Measurements from ENCODE around the gene PRR20G. TPM values are rescaled to one million over a fixed set of nuclear protein-coding genes. Genes with fewer than 3 reads are reported as not detected.

The PRR20G gene
- total and polyA plus RNA-seq, 2 of the 4 experiments (the other 2 are of a cell fraction), result not detected

DNA sequence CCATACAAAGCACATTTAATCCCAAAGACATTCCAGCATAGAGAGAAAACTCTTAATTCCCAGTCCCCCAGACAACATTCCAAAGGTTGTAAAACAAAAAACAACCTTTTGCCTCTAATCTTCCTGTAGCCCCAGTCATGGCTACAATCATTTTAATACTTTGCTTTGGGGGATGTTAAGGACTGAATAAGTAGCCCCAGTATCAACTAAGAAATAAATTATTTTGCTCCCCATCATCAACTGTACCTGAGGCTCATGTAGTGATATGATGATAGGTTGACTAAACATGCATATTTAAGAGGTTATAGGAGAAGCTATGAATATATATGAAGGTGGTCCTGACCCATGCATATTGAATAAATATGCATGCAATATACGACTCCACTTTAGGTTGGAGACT lies 40.6 kb downstream of the PRR20G start:
- H3K4me2 ChIP-seq (ENCODE audit: low read depth, low read length), result no peak overlapping the region
- no peak overlapping the region for H2BK20ac ChIP-seq (ENCODE audit: low read depth, low read length)
- no peak for ATAC-seq (ENCODE audit: low read depth)
- no peak overlapping the region for H3K27ac ChIP-seq (ENCODE audit: insufficient read depth, low read length)
- H3K27me3 ChIP-seq (ENCODE audit: control insufficient read depth, insufficient read depth, low read length), result no peaks in the 10 kb centered on the region
- no peak for DNase-seq
- no peak overlapping the region for H2BK120ac ChIP-seq (ENCODE audit: low read depth, low read length)
- no peak overlapping the region for H3K56ac ChIP-seq (ENCODE audit: extremely low read depth, insufficient read depth, low read length)
- no peaks in the 10 kb centered on the region for H4K20me1 ChIP-seq (ENCODE audit: insufficient read depth, low read length)
- no peak overlapping the region for H3K23ac ChIP-seq (ENCODE audit: low read depth, low read length)
- H3K79me1 ChIP-seq (ENCODE audit: low read depth in 1 of 2, low read length in 2 of 2), result no peaks in the 10 kb centered on the region
- H3K18ac ChIP-seq (ENCODE audit: low read depth, low read length), result no peak overlapping the region
- H3K14ac ChIP-seq (replicated peaks; ENCODE audit: low read depth, low read length), result no peak overlapping the region
- intact Hi-C loops (cut with micrococcal nuclease) (no loop called here), in situ Hi-C loops (cut with MboI; ENCODE audit: low sequenced_read_pairs) (no loop called here), dilution Hi-C loops (cut with HindIII; ENCODE audit: low sequenced_read_pairs, unreplicated experiment) (no loop called here)
- POLR2A ChIA-PET (ENCODE audit: unreplicated experiment), result no interaction called here
- no peak overlapping the region for H4K5ac ChIP-seq (ENCODE audit: low read depth, low read length)
- peaks cover 1% of the 10 kb centered on the region; the same call in 1 of the 2 replicates for H3K9me3 ChIP-seq (ENCODE audit: control insufficient read depth, insufficient read depth, low read length)
- CTCF ChIA-PET, result no interaction called here
- no peak overlapping the region for H2AFZ ChIP-seq (replicated peaks; ENCODE audit: low read length, poor library complexity)
- no peaks in the 10 kb centered on the region for H3K36me3 ChIP-seq (ENCODE audit: control insufficient read depth, insufficient read depth, low read length)
- no peak overlapping the region for H3K4ac ChIP-seq (ENCODE audit: low read depth, low read length)
- WGBS, 2 experiments (ENCODE audit: extremely low coverage in 2 of 2, insufficient read length in 1 of 2), result no CpG with 5 or more reads among the region's 1 CpG
- H3K4me3 ChIP-seq (ENCODE audit: insufficient read depth, low read depth, low read length), result no peak overlapping the region
- no peaks in the 10 kb centered on the region for H3K9me1 ChIP-seq (ENCODE audit: insufficient read depth, low read length)
- no peaks in the 10 kb centered on the region for H3K4me1 ChIP-seq (ENCODE audit: control insufficient read depth, insufficient read depth, low read length)
- no peak overlapping the region for H2AK5ac ChIP-seq (ENCODE audit: low read depth, low read length)
- H2BK15ac ChIP-seq (ENCODE audit: low read depth, low read length), result no peak overlapping the region
- no TSS peak for BruUV-seq (replicated peaks)
- no peak overlapping the region for H2AK9ac ChIP-seq (replicated peaks; ENCODE audit: low read depth, low read length, poor library complexity)
- no peak overlapping the region for H4K91ac ChIP-seq (ENCODE audit: insufficient read depth, low read depth, low read length)
- no peak overlapping the region for H3K9ac ChIP-seq (ENCODE audit: low read depth, low read length)
- H4K8ac ChIP-seq (ENCODE audit: low read depth in 2 of 2, low read length in 2 of 2), result no peak overlapping the region
- no peak overlapping the region for H2BK5ac ChIP-seq (ENCODE audit: low read depth, low read length, poor library complexity, severe bottlenecking)
- TF ChIP-seq, protein P1, sequence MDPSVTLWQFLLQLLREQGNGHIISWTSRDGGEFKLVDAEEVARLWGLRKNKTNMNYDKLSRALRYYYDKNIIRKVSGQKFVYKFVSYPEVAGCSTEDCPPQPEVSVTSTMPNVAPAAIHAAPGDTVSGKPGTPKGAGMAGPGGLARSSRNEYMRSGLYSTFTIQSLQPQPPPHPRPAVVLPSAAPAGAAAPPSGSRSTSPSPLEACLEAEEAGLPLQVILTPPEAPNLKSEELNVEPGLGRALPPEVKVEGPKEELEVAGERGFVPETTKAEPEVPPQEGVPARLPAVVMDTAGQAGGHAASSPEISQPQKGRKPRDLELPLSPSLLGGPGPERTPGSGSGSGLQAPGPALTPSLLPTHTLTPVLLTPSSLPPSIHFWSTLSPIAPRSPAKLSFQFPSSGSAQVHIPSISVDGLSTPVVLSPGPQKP (IDR thresholded peaks at IDR 0.05; ENCODE audit: borderline replicate concordance, low read depth, low read length), result no peak
- TF ChIP-seq POLR2A (IDR thresholded peaks at IDR 0.05; ENCODE audit: low read depth, low read length) (no peak), MAFK (IDR thresholded peaks at IDR 0.05; ENCODE audit: low read depth, low read length) (no peak), MAZ (IDR thresholded peaks at IDR 0.05; ENCODE audit: borderline replicate concordance, low read depth, low read length) (no peak), RCOR1 (IDR thresholded peaks at IDR 0.05; ENCODE audit: insufficient replicate concordance, low read length) (no peak), RFX5 (IDR thresholded peaks at IDR 0.05; ENCODE audit: low read depth, low read length) (no peak), CEBPB (IDR thresholded peaks at IDR 0.05; ENCODE audit: low read depth, low read length) (no peak), MXI1 (IDR thresholded peaks at IDR 0.05; ENCODE audit: borderline replicate concordance, low read depth, low read length) (no peak), BHLHE40 (IDR thresholded peaks at IDR 0.05; ENCODE audit: low read depth, low read length) (no peak), CHD1 (IDR thresholded peaks at IDR 0.05; ENCODE audit: low read depth, low read length) (no peak), SMC3 (IDR thresholded peaks at IDR 0.05; ENCODE audit: low read depth, low read length) (no peak), FOS (IDR thresholded peaks at IDR 0.05; ENCODE audit: low read depth, low read length) (no peak), NFE2L2 (IDR thresholded peaks at IDR 0.05; ENCODE audit: low read depth, low read length) (no peak), RAD21 (IDR thresholded peaks at IDR 0.05; ENCODE audit: low read length) (no peak)
- TF ChIP-seq, protein P2, sequence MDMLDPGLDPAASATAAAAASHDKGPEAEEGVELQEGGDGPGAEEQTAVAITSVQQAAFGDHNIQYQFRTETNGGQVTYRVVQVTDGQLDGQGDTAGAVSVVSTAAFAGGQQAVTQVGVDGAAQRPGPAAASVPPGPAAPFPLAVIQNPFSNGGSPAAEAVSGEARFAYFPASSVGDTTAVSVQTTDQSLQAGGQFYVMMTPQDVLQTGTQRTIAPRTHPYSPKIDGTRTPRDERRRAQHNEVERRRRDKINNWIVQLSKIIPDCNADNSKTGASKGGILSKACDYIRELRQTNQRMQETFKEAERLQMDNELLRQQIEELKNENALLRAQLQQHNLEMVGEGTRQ (IDR thresholded peaks at IDR 0.05; ENCODE audit: low read depth, low read length), result no peak
- TF ChIP-seq, protein P3, sequence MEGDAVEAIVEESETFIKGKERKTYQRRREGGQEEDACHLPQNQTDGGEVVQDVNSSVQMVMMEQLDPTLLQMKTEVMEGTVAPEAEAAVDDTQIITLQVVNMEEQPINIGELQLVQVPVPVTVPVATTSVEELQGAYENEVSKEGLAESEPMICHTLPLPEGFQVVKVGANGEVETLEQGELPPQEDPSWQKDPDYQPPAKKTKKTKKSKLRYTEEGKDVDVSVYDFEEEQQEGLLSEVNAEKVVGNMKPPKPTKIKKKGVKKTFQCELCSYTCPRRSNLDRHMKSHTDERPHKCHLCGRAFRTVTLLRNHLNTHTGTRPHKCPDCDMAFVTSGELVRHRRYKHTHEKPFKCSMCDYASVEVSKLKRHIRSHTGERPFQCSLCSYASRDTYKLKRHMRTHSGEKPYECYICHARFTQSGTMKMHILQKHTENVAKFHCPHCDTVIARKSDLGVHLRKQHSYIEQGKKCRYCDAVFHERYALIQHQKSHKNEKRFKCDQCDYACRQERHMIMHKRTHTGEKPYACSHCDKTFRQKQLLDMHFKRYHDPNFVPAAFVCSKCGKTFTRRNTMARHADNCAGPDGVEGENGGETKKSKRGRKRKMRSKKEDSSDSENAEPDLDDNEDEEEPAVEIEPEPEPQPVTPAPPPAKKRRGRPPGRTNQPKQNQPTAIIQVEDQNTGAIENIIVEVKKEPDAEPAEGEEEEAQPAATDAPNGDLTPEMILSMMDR (conservative IDR thresholded peaks at IDR 0.05; ENCODE audit: low read depth, low read length), result no peak

Measured in IMR-90 (cell line).